ENCODE results near the gene STMN1. TPM values are rescaled to one million over a fixed set of nuclear protein-coding genes. Genes with fewer than 3 reads are reported as not detected.

STMN1 gene
- polyA plus RNA-seq, 2 of the 4 experiments (the other 2 are of a cell fraction) = 82.4 to 145 TPM

DNA sequence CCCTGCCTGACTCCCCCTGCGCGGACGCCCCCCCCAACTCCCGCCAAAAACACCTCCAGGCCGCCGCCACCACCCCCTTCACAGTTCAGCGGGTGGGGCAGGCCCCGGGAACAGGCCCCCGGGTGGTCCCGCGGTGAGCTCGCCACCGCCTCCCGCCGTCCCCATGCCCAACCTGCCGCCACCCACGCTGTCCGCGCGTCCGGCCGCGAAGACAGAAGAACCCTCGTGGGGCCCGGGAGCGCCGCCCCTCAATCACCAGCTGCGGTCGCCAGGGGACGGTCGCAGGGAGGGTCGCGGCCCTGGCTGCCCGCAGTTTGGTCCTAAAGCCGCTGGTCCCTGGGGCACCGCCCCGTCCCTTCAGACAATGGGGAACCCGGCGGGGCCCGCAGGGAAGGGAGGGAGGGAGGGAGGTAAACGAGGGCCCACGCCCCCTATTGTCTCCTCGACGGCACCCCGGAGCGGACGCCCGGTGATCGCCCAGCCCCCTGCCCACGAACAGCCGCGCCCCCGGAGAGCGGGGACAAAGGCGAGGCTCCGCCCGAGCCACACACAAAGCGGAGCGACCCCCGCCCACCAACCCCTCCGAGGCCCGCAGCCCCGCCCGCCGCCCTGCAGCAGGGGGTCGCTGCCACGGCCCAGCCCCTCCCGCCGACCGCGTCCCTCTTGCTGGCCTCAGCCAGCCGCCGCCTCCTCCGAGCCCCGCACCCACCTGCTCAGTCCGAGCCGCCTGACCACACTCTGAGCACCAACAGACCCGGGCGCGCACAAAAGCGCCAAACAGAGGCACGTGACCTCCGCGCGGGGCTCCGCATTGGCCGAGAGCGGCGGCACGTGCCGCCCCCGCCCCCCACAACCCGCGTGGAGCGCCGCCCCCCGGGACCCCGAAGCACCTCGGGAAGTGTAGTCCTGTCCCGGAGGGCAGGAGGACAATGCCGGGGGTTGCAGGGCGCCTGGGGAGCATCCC is at the start of gene STMN1 (continued):
- TF ChIP-seq ZC3H11A (IDR thresholded peaks at IDR 0.05) (no peak), JUNB (IDR thresholded peaks at IDR 0.05) (no peak), SREBF2 (IDR thresholded peaks at IDR 0.05) (no peak), RARB (CRISPR knock-in tag; IDR thresholded peaks at IDR 0.05) (no peak), CEBPB (IDR thresholded peaks at IDR 0.05) (no peak), GATA3 (IDR thresholded peaks at IDR 0.05; ENCODE audit: borderline replicate concordance) (no peak), HOXB13 (CRISPR knock-in tag; IDR thresholded peaks at IDR 0.05; ENCODE audit: low read depth) (no peak), HDAC2 (IDR thresholded peaks at IDR 0.05) (no peak), KDM5A (IDR thresholded peaks at IDR 0.05) (no peak), EP300 (IDR thresholded peaks at IDR 0.05) (no peak), RAD21 (conservative IDR thresholded peaks at IDR 0.05 in 1 of 2, IDR thresholded peaks at IDR 0.05 in 1 of 2) (no peak), TP53 (CRISPR knock-in tag; IDR thresholded peaks at IDR 0.05) (no peak), PHF8 (IDR thresholded peaks at IDR 0.05; ENCODE audit: borderline replicate concordance, low read depth) (0 out of 2 replicates have a peak, but pooled peaks have one; percentile 7), HOXA7 (CRISPR knock-in tag; IDR thresholded peaks at IDR 0.05) (no peak), ZSCAN20 (CRISPR knock-in tag; IDR thresholded peaks at IDR 0.05) (no peak), FOSL2 (IDR thresholded peaks at IDR 0.05) (no peak), FOSL2 (CRISPR knock-in tag; IDR thresholded peaks at IDR 0.05) (no peak), CHD2 (IDR thresholded peaks at IDR 0.05; ENCODE audit: low read length, partially characterized antibody) (no peak), EHF (CRISPR knock-in tag; IDR thresholded peaks at IDR 0.05) (no peak), MAZ (IDR thresholded peaks at IDR 0.05; ENCODE audit: borderline replicate concordance, low read depth, low read length) (no peak), RNF2 (IDR thresholded peaks at IDR 0.05; ENCODE audit: borderline replicate concordance, low read depth) (no peak), POLR2AphosphoS2 (conservative IDR thresholded peaks at IDR 0.05; ENCODE audit: low read length) (no peak)
- TF ChIP-seq, protein P1, sequence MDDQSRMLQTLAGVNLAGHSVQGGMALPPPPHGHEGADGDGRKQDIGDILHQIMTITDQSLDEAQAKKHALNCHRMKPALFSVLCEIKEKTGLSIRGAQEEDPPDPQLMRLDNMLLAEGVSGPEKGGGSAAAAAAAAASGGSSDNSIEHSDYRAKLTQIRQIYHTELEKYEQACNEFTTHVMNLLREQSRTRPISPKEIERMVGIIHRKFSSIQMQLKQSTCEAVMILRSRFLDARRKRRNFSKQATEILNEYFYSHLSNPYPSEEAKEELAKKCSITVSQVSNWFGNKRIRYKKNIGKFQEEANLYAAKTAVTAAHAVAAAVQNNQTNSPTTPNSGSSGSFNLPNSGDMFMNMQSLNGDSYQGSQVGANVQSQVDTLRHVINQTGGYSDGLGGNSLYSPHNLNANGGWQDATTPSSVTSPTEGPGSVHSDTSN (IDR thresholded peaks at IDR 0.05) = no peak
- TF ChIP-seq, protein P2, sequence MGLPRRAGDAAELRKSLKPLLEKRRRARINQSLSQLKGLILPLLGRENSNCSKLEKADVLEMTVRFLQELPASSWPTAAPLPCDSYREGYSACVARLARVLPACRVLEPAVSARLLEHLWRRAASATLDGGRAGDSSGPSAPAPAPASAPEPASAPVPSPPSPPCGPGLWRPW (IDR thresholded peaks at IDR 0.05) = no peak
- TF ChIP-seq, protein P3, sequence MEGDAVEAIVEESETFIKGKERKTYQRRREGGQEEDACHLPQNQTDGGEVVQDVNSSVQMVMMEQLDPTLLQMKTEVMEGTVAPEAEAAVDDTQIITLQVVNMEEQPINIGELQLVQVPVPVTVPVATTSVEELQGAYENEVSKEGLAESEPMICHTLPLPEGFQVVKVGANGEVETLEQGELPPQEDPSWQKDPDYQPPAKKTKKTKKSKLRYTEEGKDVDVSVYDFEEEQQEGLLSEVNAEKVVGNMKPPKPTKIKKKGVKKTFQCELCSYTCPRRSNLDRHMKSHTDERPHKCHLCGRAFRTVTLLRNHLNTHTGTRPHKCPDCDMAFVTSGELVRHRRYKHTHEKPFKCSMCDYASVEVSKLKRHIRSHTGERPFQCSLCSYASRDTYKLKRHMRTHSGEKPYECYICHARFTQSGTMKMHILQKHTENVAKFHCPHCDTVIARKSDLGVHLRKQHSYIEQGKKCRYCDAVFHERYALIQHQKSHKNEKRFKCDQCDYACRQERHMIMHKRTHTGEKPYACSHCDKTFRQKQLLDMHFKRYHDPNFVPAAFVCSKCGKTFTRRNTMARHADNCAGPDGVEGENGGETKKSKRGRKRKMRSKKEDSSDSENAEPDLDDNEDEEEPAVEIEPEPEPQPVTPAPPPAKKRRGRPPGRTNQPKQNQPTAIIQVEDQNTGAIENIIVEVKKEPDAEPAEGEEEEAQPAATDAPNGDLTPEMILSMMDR (IDR thresholded peaks at IDR 0.05) = no peak
- TF ChIP-seq, protein P4, sequence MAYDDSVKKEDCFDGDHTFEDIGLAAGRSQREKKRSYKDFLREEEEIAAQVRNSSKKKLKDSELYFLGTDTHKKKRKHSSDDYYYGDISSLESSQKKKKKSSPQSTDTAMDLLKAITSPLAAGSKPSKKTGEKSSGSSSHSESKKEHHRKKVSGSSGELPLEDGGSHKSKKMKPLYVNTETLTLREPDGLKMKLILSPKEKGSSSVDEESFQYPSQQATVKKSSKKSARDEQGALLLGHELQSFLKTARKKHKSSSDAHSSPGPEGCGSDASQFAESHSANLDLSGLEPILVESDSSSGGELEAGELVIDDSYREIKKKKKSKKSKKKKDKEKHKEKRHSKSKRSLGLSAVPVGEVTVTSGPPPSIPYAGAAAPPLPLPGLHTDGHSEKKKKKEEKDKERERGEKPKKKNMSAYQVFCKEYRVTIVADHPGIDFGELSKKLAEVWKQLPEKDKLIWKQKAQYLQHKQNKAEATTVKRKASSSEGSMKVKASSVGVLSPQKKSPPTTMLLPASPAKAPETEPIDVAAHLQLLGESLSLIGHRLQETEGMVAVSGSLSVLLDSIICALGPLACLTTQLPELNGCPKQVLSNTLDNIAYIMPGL (CRISPR knock-in tag; IDR thresholded peaks at IDR 0.05; ENCODE audit: borderline replicate concordance) = no peak

Measured in A549 (cell line).